H1 (cell line): ENCODE measurements around the gene F2.

ENCODE experiments used
- BRCA1 ChIP-seq: IDR thresholded peaks from 2 replicates; pipeline ENCODE4 v1.6.1; 2012; ENCODE audit warnings: low read depth, low read length, improper control_type of control experiment
- CEBPB ChIP-seq: IDR thresholded peaks from 2 replicates; pipeline ENCODE4 v1.6.1; 2012; ENCODE audit warnings: low read depth, low read length
- EGR1 ChIP-seq: IDR thresholded peaks from 2 replicates; pipeline ENCODE4 v1.6.1; 2011; ENCODE audit warnings: low read depth, low read length, borderline replicate concordance
- EZH2 ChIP-seq: fragments of 200-600 bp; sonication (generic); IDR thresholded peaks from 2 replicates; pipeline ENCODE4 v1.7.1; 2012; ENCODE audit warnings: low read depth, mild to moderate bottlenecking, moderate library complexity, low read length, inconsistent platforms; ENCODE audit not compliant: severe bottlenecking
- KDM1A ChIP-seq: fragments of 200-600, 300-600 bp; sonication (generic); IDR thresholded peaks from 2 replicates; pipeline ENCODE4 v1.7.1; 2016; ENCODE audit warnings: mild to moderate bottlenecking, low read length, borderline replicate concordance
- MAFK ChIP-seq: IDR thresholded peaks from 2 replicates; pipeline ENCODE4 v1.6.1; 2012; ENCODE audit warnings: low read depth, mild to moderate bottlenecking, improper control_type of control experiment, low read length
- NRF1 ChIP-seq: IDR thresholded peaks from 2 replicates; pipeline ENCODE4 v1.6.1; 2011; ENCODE audit warnings: mild to moderate bottlenecking, low read depth, low read length, improper control_type of control experiment
- RFX5 ChIP-seq: IDR thresholded peaks from 2 replicates; pipeline ENCODE4 v1.6.1; 2011; ENCODE audit warnings: low read depth, low read length, improper control_type of control experiment, borderline replicate concordance
- TCF12 ChIP-seq: IDR thresholded peaks from 2 replicates; pipeline ENCODE4 v1.6.1; 2011; ENCODE audit warnings: low read depth, mild to moderate bottlenecking, low read length
- YY1 ChIP-seq: IDR thresholded peaks from 2 replicates; pipeline ENCODE4 v1.6.1; 2011; ENCODE audit warnings: low read depth, mild to moderate bottlenecking, low read length
- ZNF274 ChIP-seq: IDR thresholded peaks from 2 replicates; pipeline ENCODE4 v1.7.0; 2012; ENCODE audit warnings: low read length, borderline replicate concordance; ENCODE audit errors: extremely low read depth
- TF ChIP-seq, protein P1 (sequence below), 3 experiments: IDR thresholded peaks; 1 replicate in 2 of 3; 2 replicates in 1 of 3; pipeline versions ENCODE4 v1.5.1 to v1.6.1; 2011; ENCODE audit warnings: low read length in 3 of 3, mild to moderate bottlenecking in 3 of 3, inconsistent platforms in 2 of 3, low read depth in 1 of 3, moderate library complexity in 1 of 3; ENCODE audit not compliant: insufficient read depth in 1 of 3; ENCODE audit errors: control extremely low read depth in 1 of 3
- TF ChIP-seq, protein P2 (sequence below): IDR thresholded peaks from 2 replicates; pipeline ENCODE4 v1.6.1; 2012; ENCODE audit warnings: inconsistent platforms
- TF ChIP-seq, protein P3 (sequence below): IDR thresholded peaks from 2 replicates; pipeline ENCODE4 v1.6.1; 2012; ENCODE audit warnings: low read length, inconsistent platforms

DNA sequence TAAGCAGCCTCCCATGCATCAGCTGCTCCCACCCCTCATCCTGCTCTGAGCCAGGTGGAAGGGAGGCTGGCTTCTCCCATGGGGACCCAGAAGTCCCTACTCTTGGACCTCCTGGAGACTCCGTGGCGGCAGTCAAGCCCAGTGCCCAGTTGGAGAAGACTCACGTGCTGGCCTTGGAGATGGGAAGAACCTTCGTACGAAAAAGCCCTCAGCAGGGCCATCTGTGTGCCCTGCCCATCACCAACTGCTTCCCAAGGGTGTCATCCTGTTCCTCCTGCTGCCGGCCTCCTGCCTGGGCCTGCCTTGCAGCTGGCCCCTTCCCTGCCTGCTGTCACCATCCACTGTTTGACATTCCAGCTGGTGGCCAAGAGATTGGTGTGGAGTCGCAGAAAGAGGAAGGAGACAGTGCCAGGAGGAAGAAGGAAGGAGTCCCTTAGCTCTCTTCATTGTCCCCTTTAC, 46.6 kb upstream of the F2 start:
- no peak for TF ChIP-seq TCF12
- TF ChIP-seq RFX5, result no peak
- TF ChIP-seq ZNF274, result no peak
- TF ChIP-seq NRF1, result no peak
- TF ChIP-seq, protein P1, sequence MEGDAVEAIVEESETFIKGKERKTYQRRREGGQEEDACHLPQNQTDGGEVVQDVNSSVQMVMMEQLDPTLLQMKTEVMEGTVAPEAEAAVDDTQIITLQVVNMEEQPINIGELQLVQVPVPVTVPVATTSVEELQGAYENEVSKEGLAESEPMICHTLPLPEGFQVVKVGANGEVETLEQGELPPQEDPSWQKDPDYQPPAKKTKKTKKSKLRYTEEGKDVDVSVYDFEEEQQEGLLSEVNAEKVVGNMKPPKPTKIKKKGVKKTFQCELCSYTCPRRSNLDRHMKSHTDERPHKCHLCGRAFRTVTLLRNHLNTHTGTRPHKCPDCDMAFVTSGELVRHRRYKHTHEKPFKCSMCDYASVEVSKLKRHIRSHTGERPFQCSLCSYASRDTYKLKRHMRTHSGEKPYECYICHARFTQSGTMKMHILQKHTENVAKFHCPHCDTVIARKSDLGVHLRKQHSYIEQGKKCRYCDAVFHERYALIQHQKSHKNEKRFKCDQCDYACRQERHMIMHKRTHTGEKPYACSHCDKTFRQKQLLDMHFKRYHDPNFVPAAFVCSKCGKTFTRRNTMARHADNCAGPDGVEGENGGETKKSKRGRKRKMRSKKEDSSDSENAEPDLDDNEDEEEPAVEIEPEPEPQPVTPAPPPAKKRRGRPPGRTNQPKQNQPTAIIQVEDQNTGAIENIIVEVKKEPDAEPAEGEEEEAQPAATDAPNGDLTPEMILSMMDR (IDR thresholded peaks at IDR 0.05; ENCODE audit: control extremely low read depth in 1 of 3, insufficient read depth in 1 of 3, low read depth in 1 of 3, low read length in 3 of 3), result no peak
- TF ChIP-seq MAFK, result no peak
- TF ChIP-seq, protein P2, sequence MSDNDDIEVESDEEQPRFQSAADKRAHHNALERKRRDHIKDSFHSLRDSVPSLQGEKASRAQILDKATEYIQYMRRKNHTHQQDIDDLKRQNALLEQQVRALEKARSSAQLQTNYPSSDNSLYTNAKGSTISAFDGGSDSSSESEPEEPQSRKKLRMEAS, result no peak
- TF ChIP-seq YY1, result no peak
- no peak for TF ChIP-seq EGR1
- TF ChIP-seq KDM1A, result no peak
- TF ChIP-seq BRCA1, result no peak
- no peak for TF ChIP-seq EZH2
- TF ChIP-seq CEBPB, result no peak
- TF ChIP-seq, protein P3, sequence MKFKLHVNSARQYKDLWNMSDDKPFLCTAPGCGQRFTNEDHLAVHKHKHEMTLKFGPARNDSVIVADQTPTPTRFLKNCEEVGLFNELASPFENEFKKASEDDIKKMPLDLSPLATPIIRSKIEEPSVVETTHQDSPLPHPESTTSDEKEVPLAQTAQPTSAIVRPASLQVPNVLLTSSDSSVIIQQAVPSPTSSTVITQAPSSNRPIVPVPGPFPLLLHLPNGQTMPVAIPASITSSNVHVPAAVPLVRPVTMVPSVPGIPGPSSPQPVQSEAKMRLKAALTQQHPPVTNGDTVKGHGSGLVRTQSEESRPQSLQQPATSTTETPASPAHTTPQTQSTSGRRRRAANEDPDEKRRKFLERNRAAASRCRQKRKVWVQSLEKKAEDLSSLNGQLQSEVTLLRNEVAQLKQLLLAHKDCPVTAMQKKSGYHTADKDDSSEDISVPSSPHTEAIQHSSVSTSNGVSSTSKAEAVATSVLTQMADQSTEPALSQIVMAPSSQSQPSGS, result no peak
